K562 (cell line): Measurements from ENCODE around the gene OXT. TPM values are rescaled to one million over a fixed set of nuclear protein-coding genes. Genes with fewer than 3 reads are reported as not detected.

Source experiments
- ATAC-seq: fragments of 200-7000 bp; cut with Tn5 transposase; 3 replicates; pipeline ENCODE4 v1.9.1; 2020; ENCODE audit warnings: moderate library complexity
- BruUV-seq: library from RNA; stranded (reverse); fragments of 400-500 nt; replicated peaks from 2 replicates; lab custom pipeline; 2021; lab: Mats Ljungman, UMichigan
- CTCF ChIA-PET: fragments of 300-600 bp; formaldehyde crosslinking; extraction: SDS; loops from one replicate; lab custom pipeline; 2021; ENCODE audit warnings: low intra/inter-chr PET ratio; lab: Yijun Ruan, JAX
- POLR2A ChIA-PET: fragments of 300-600, 350-650 bp; sonication (Branson Sonifier 250); formaldehyde crosslinking; extraction: SDS; loops from one replicate; lab custom pipeline; 2021; ENCODE audit warnings: antibody characterized with exemption, inconsistent platforms; lab: Yijun Ruan, JAX
- DNase-seq, 4 experiments: peaks; one replicate each; pipeline versions ENCODE4 v3.0.0 to v3.0.0-alpha.2; 2011 to 2018; ENCODE audit warnings: low spot score in 3 of 4, mixed read lengths in 3 of 4; ENCODE audit errors: extremely low read depth in 1 of 4
- FAIRE-seq: peaks from 2 replicates; lab custom pipeline; 2011; peaks lifted over from hg19 to GRCh38; lab: Jason Lieb, UNC
- H2AFZ ChIP-seq: 2 replicates; pipeline ENCODE4 v1.6.0; 2011; ENCODE audit warnings: low read depth, low read length, control low read depth, inconsistent platforms
- H3K27ac ChIP-seq: fragments of 200-600 bp; 3 replicates; pipeline ENCODE4 v1.8.0; 2011; ENCODE audit warnings: low read depth, mild to moderate bottlenecking, control low read depth, inconsistent platforms, low read length, moderate library complexity, mixed read lengths; ENCODE audit errors: extremely low read depth
- H3K27me3 ChIP-seq, 2 experiments: fragments of 300-600 bp in 1 of 2; 2 replicates in 1 of 2; 3 replicates in 1 of 2; pipeline versions ENCODE4 v1.6.0 to v1.8.0; 2011; ENCODE audit warnings: inconsistent platforms in 2 of 2, low read length in 2 of 2, mild to moderate bottlenecking in 1 of 2, mixed read lengths in 1 of 2, moderate library complexity in 1 of 2; ENCODE audit not compliant: control insufficient read depth in 2 of 2, insufficient read depth in 2 of 2
- H3K36me3 ChIP-seq: fragments of 300-600 bp; 3 replicates; pipeline ENCODE4 v1.8.0; 2011; ENCODE audit warnings: mild to moderate bottlenecking, low read length, inconsistent platforms; ENCODE audit not compliant: control insufficient read depth, insufficient read depth
- H3K4me1 ChIP-seq, 2 experiments: fragments of 200-600 bp in 1 of 2; replicated peaks in 1 of 2; 2 replicates in 1 of 2; 3 replicates in 1 of 2; pipeline versions ENCODE4 v1.5.1 to v1.8.0; 2011; ENCODE audit warnings: inconsistent platforms in 2 of 2, low read length in 2 of 2, mild to moderate bottlenecking in 1 of 2, mixed read lengths in 1 of 2, moderate library complexity in 1 of 2; ENCODE audit not compliant: control insufficient read depth in 2 of 2, insufficient read depth in 2 of 2
- H3K4me2 ChIP-seq: 2 replicates; pipeline ENCODE4 v1.6.1; 2011; ENCODE audit warnings: low read length, control low read depth, inconsistent platforms, mixed read lengths; ENCODE audit not compliant: insufficient read depth
- H3K4me3 ChIP-seq: fragments of 200-600 bp; sonication (generic), shearing (Covaris generic); 2 replicates; pipeline ENCODE4 v1.5.1; 2016; ENCODE audit warnings: control low read depth, inconsistent platforms
- H3K79me2 ChIP-seq: fragments of 200-600 bp; 3 replicates; pipeline ENCODE4 v1.8.0; 2011; ENCODE audit warnings: low read length, inconsistent platforms; ENCODE audit not compliant: control insufficient read depth, insufficient read depth
- H3K9ac ChIP-seq, 2 experiments: 2 replicates each; pipeline versions ENCODE4 v1.6.0 to v1.6.1; 2011; ENCODE audit warnings: low read depth in 2 of 2, low read length in 2 of 2, control low read depth in 1 of 2, inconsistent platforms in 1 of 2, mild to moderate bottlenecking in 1 of 2, mixed read lengths in 1 of 2; ENCODE audit not compliant: insufficient read depth in 1 of 2
- H3K9me1 ChIP-seq: one replicate; pipeline ENCODE4 v1.6.0; 2011; ENCODE audit warnings: inconsistent platforms, mild to moderate bottlenecking, low read length, moderate library complexity; ENCODE audit not compliant: control insufficient read depth, insufficient read depth
- H3K9me3 ChIP-seq: replicated peaks from 2 replicates; pipeline ENCODE4 v1.5.1; 2011; ENCODE audit warnings: low read depth, low read length, inconsistent platforms; ENCODE audit not compliant: control insufficient read depth, insufficient read depth
- H4K20me1 ChIP-seq: replicated peaks from 2 replicates; pipeline ENCODE4 v1.6.1; 2011; ENCODE audit warnings: low read length, inconsistent platforms, mixed read lengths; ENCODE audit not compliant: control insufficient read depth, insufficient read depth
- CBFB ChIP-seq: sonication (generic); formaldehyde crosslinking; IDR thresholded peaks from 2 replicates; pipeline ENCODE4 v1.4.0; 2020; ENCODE audit warnings: mild to moderate bottlenecking, missing genetic modification reagents
- CREBBP ChIP-seq: IDR thresholded peaks from one replicate; pipeline ENCODE4 v1.6.1; 2012; ENCODE audit warnings: low read depth, mild to moderate bottlenecking, control low read depth, inconsistent platforms, low read length
- FUS ChIP-seq: fragments of 200-400 bp; formaldehyde crosslinking; optimal IDR thresholded peaks from 2 replicates; pipeline ENCODE3; 2017; ENCODE audit warnings: low read depth, low read length
- LARP7 ChIP-seq: fragments of 450-650 bp; IDR thresholded peaks from 2 replicates; pipeline ENCODE4 v1.6.1; 2016
- TBL1XR1 ChIP-seq, 2 experiments: IDR thresholded peaks; 2 replicates each; pipeline ENCODE4 v1.6.1; 2012; ENCODE audit warnings: improper control_type of control experiment in 2 of 2, low read length in 2 of 2, mild to moderate bottlenecking in 1 of 2
- ZNF311 ChIP-seq: fragments of 250-450 bp; sonication (Bioruptor Pico); IDR thresholded peaks from 2 replicates; pipeline ENCODE4 v1.4.0; 2020; ENCODE audit warnings: mild to moderate bottlenecking, moderate library complexity
- ZNF347 ChIP-seq: fragments of 450-650 bp; formaldehyde crosslinking; IDR thresholded peaks from 2 replicates; pipeline ENCODE4 v1.4.0; 2020; ENCODE audit warnings: low read depth, mild to moderate bottlenecking, moderate library complexity
- ZSCAN29 ChIP-seq: fragments of 450-650 bp; IDR thresholded peaks from 2 replicates; pipeline ENCODE4 v1.6.1; 2017
- WGBS: fragments of 100-300 bp; shearing (Covaris generic); methylation state at CpG from one replicate; pipeline ENCODE4 v1.1.6; 2016; ENCODE audit warnings: low coverage, mixed read lengths; ENCODE audit not compliant: insufficient coverage; ENCODE audit errors: missing lambda C conversion rate; 5-methylcytosine and 5-hydroxymethylcytosine counted together
- in situ Hi-C: fragments of 300-500 bp; cut with MboI; formaldehyde crosslinking; loops from 4 replicates; pipeline ENCODE4 v1.15.0; 2018; ENCODE audit warnings: inconsistent platforms, mixed read lengths
- intact Hi-C: fragments of 100-400 bp; cut with micrococcal nuclease; formaldehyde crosslinking; loops from 2 replicates; pipeline ENCODE4 v1.14.2; 2022
- polyA plus RNA-seq, 8 experiments: library from polyadenylated mRNA; depleted of rRNA in 4 of 8; stranded (reverse) in 5 of 8; unstranded in 3 of 8; fragments of >200 nt; fragmentation: Nextera tagmentation in 2 of 8; fragmentation: Illumina TruSeq in 1 of 8; extraction: Ambion mirVana in 2 of 8; extraction: Trizol in 1 of 8; gene quantifications; 2 replicates each; pipeline versions ENCODE4 v1.2.1 to v1.2.3, GENCODE V29; 2011 to 2014; ENCODE audit warnings: inconsistent platforms in 1 of 8, missing spikeins in 1 of 8
- total RNA-seq, 7 experiments: library from RNA; depleted of rRNA in 6 of 7; stranded (reverse); fragments of >200 nt in 6 of 7; fragmentation: Illumina TruSeq in 2 of 7; extraction: Trizol in 2 of 7; gene quantifications; 2 replicates each; pipeline versions ENCODE4 v1.2.1 to v1.2.3, GENCODE V29; 2011 to 2021; ENCODE audit warnings: low replicate concordance in 1 of 7
- TF ChIP-seq, protein P1 (sequence below): fragments of 250-450 bp; sonication (Bioruptor Pico); IDR thresholded peaks from 2 replicates; pipeline ENCODE4 v1.8.0; 2021; ENCODE audit warnings: moderate library complexity, mild to moderate bottlenecking, inconsistent platforms
- TF ChIP-seq, protein P2 (sequence below): fragments of 250-450 bp; sonication (Bioruptor Pico); IDR thresholded peaks from 2 replicates; pipeline ENCODE4 v1.8.0; 2021; ENCODE audit warnings: mild to moderate bottlenecking, moderate library complexity
- TF ChIP-seq, protein P3 (sequence below): fragments of 450-650 bp; formaldehyde crosslinking; conservative IDR thresholded peaks from 2 replicates; pipeline ENCODE4 v1.4.0; 2022; ENCODE audit warnings: mild to moderate bottlenecking, missing genetic modification characterization
- TF ChIP-seq, protein P4 (sequence below), 2 experiments: fragments of 200-800 bp in 1 of 2; sonication (Bioruptor generic) in 1 of 2; sonication (generic) in 1 of 2; formaldehyde crosslinking in 1 of 2; IDR thresholded peaks in 1 of 2; conservative IDR thresholded peaks in 1 of 2; 2 replicates each; pipeline versions ENCODE4 v1.5.0 to v1.6.1; 2016 to 2020; ENCODE audit warnings: missing compliant biosample characterization in 1 of 2, missing genetic modification characterization in 1 of 2, missing genetic modification reagents in 1 of 2
- TF ChIP-seq, protein P5 (sequence below): fragments of 450-650 bp; IDR thresholded peaks from 2 replicates; pipeline ENCODE4 v1.6.1; 2018; ENCODE audit not compliant: partially characterized antibody

The OXT gene
- total and polyA plus RNA-seq, 9 of the 15 experiments (the other 6 are each of a cell fraction or from before 2014, with no cell fraction given) = not detected

DNA sequence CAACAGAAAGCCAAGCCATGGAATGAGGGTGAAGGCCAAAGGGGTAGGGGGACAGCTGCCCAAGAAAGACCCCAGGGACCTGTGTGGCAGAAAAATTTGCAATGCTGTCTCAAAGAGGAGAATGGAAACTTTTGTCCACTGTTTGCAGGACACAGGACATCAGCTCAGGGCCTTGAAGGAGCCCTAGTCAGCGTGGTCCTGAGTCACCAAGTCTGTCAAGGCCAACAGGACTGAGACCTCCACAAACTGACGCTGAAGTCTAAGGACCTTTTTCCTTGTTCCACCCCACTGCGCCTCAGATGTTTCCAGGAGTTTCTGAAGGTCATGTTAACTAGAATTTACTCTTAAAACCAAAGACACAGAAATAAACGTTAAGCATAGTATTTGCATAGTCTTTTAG, 44.9 kb downstream of the OXT start:
- no peak overlapping the region for H3K4me2 ChIP-seq
- DNase-seq = no peak
- intact Hi-C loops = no loop called here
- no peak overlapping the region; a peak in 1 of 4 replicates for H3K9ac ChIP-seq
- no peak overlapping the region for H2AFZ ChIP-seq
- peaks cover 2% of the 10 kb centered on the region; the same call in 1 of the 2 replicates for H4K20me1 ChIP-seq
- no peak for ATAC-seq
- 57% methylated on average over 4 of the region's 4 CpGs for WGBS
- H3K9me3 ChIP-seq = no peaks in the 10 kb centered on the region
- no peak for FAIRE-seq
- in situ Hi-C loops = no loop called here
- no peaks in the 10 kb centered on the region for H3K27me3 ChIP-seq
- ChIA-PET POLR2A (no interaction called here), CTCF (interaction anchor here (0.9 kb wide), 1 partner anchor 67 kb away, joined by 3 read pairs; no protein-coding TSS in a partner anchor)
- no peaks in the 10 kb centered on the region for H3K79me2 ChIP-seq
- no peak overlapping the region for H3K4me3 ChIP-seq
- BruUV-seq = no TSS peak
- H3K9me1 ChIP-seq = no peaks in the 10 kb centered on the region
- H3K4me1 ChIP-seq = peaks cover 0 to 7% of the 10 kb centered on the region in 2 experiments; a peak in 4 of 5 replicates
- no peak overlapping the region for H3K27ac ChIP-seq
- peaks cover 11% of the 10 kb centered on the region; the same call in 2 of the 3 replicates for H3K36me3 ChIP-seq
- TF ChIP-seq, protein P1, sequence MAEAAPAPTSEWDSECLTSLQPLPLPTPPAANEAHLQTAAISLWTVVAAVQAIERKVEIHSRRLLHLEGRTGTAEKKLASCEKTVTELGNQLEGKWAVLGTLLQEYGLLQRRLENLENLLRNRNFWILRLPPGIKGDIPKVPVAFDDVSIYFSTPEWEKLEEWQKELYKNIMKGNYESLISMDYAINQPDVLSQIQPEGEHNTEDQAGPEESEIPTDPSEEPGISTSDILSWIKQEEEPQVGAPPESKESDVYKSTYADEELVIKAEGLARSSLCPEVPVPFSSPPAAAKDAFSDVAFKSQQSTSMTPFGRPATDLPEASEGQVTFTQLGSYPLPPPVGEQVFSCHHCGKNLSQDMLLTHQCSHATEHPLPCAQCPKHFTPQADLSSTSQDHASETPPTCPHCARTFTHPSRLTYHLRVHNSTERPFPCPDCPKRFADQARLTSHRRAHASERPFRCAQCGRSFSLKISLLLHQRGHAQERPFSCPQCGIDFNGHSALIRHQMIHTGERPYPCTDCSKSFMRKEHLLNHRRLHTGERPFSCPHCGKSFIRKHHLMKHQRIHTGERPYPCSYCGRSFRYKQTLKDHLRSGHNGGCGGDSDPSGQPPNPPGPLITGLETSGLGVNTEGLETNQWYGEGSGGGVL (CRISPR knock-in tag) = no peak
- TF ChIP-seq, protein P2, sequence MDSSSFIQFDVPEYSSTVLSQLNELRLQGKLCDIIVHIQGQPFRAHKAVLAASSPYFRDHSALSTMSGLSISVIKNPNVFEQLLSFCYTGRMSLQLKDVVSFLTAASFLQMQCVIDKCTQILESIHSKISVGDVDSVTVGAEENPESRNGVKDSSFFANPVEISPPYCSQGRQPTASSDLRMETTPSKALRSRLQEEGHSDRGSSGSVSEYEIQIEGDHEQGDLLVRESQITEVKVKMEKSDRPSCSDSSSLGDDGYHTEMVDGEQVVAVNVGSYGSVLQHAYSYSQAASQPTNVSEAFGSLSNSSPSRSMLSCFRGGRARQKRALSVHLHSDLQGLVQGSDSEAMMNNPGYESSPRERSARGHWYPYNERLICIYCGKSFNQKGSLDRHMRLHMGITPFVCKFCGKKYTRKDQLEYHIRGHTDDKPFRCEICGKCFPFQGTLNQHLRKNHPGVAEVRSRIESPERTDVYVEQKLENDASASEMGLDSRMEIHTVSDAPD = no peak
- TF ChIP-seq ZNF311 (CRISPR knock-in tag) = no peak
- TF ChIP-seq ZSCAN29 = no peak
- TF ChIP-seq FUS = no peak
- TF ChIP-seq, protein P3, sequence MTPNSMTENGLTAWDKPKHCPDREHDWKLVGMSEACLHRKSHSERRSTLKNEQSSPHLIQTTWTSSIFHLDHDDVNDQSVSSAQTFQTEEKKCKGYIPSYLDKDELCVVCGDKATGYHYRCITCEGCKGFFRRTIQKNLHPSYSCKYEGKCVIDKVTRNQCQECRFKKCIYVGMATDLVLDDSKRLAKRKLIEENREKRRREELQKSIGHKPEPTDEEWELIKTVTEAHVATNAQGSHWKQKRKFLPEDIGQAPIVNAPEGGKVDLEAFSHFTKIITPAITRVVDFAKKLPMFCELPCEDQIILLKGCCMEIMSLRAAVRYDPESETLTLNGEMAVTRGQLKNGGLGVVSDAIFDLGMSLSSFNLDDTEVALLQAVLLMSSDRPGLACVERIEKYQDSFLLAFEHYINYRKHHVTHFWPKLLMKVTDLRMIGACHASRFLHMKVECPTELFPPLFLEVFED (CRISPR knock-in tag) = no peak
- TF ChIP-seq CBFB (CRISPR knock-in tag) = no peak
- TF ChIP-seq, protein P4, sequence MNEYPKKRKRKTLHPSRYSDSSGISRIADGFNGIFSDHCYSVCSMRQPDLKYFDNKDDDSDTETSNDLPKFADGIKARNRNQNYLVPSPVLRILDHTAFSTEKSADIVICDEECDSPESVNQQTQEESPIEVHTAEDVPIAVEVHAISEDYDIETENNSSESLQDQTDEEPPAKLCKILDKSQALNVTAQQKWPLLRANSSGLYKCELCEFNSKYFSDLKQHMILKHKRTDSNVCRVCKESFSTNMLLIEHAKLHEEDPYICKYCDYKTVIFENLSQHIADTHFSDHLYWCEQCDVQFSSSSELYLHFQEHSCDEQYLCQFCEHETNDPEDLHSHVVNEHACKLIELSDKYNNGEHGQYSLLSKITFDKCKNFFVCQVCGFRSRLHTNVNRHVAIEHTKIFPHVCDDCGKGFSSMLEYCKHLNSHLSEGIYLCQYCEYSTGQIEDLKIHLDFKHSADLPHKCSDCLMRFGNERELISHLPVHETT (CRISPR knock-in tag; conservative IDR thresholded peaks at IDR 0.05 in 1 of 2, IDR thresholded peaks at IDR 0.05 in 1 of 2) = no peak
- TF ChIP-seq ZNF347 (CRISPR knock-in tag) = no peak
- no peak for TF ChIP-seq CREBBP
- TF ChIP-seq, protein P5, sequence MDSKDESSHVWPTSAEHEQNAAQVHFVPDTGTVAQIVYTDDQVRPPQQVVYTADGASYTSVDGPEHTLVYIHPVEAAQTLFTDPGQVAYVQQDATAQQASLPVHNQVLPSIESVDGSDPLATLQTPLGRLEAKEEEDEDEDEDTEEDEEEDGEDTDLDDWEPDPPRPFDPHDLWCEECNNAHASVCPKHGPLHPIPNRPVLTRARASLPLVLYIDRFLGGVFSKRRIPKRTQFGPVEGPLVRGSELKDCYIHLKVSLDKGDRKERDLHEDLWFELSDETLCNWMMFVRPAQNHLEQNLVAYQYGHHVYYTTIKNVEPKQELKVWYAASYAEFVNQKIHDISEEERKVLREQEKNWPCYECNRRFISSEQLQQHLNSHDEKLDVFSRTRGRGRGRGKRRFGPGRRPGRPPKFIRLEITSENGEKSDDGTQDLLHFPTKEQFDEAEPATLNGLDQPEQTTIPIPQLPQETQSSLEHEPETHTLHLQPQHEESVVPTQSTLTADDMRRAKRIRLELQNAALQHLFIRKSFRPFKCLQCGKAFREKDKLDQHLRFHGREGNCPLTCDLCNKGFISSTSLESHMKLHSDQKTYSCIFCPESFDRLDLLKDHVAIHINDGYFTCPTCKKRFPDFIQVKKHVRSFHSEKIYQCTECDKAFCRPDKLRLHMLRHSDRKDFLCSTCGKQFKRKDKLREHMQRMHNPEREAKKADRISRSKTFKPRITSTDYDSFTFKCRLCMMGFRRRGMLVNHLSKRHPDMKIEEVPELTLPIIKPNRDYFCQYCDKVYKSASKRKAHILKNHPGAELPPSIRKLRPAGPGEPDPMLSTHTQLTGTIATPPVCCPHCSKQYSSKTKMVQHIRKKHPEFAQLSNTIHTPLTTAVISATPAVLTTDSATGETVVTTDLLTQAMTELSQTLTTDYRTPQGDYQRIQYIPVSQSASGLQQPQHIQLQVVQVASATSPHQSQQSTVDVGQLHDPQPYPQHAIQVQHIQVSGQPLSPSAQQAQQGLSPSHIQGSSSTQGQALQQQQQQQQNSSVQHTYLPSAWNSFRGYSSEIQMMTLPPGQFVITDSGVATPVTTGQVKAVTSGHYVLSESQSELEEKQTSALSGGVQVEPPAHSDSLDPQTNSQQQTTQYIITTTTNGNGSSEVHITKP = no peak
- no peak for TF ChIP-seq LARP7
- TF ChIP-seq TBL1XR1 (IDR thresholded peaks at IDR 0.05; ENCODE audit: low read length in 2 of 2) = no peak
